ENCODE results near the gene ATG16L2. TPM values are rescaled to one million over a fixed set of nuclear protein-coding genes. Genes with fewer than 3 reads are reported as not detected.
A peak's percentile ranks its signal among the peaks of the same experiment; 100 is the strongest.

ATG16L2 gene
- total and polyA plus RNA-seq, 4 donors: 4.7 to 17.8 (median 7.4) TPM

DNA sequence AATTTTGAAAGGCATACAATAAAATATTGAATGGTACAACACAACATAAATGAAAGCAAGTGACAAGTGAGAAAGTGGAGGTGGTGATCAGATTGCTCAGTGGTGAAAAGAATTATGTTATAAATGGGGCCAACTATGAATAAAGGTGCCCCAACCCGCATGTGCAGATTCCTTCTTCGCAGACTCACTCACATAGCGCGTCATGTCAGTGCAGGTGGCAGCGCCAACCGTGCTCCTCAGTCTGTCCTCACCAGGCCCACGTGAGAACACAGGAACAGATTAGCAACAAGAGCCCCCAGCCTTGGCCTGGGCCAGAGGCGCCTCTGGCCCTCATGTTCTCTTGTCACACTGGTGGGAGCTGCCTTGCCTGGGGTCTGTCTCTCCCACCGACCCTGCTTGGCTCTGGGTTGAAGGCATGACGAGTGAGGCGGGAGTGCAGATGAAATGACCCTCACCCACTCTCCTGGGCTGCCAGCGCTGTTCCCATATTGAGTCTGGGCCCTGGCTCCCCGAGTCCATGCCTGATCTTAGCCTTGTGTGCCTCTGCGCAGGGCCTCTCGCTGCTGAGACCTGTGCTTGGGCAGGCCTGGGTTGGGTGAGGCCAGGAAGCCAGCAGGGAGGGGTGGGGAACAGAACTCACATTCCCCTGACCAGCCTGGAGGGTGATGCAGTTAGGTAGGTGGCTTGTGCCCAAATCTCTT, 6.4 kb downstream of the ATG16L2 start:
- TF ChIP-seq, protein P1, sequence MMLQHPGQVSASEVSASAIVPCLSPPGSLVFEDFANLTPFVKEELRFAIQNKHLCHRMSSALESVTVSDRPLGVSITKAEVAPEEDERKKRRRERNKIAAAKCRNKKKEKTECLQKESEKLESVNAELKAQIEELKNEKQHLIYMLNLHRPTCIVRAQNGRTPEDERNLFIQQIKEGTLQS (IDR thresholded peaks at IDR 0.05): no peak
- Histone ChIP-seq H3K4me3 (ENCODE audit: low read depth in 1 of 3, low read length in 3 of 3) (no peak overlapping the region), H3K36me3 (ENCODE audit: control insufficient read depth in 4 of 4, insufficient read depth in 3 of 4, low read depth in 1 of 4, low read length in 3 of 4) (peaks cover 0 to 17% (median 3%) of the 10 kb centered on the region in 4 donors), H3K27ac (ENCODE audit: low read depth in 1 of 2, low read length in 2 of 2) (no peak overlapping the region), H3K4me1 (ENCODE audit: control insufficient read depth in 4 of 4, insufficient read depth in 4 of 4, low read length in 3 of 4) (peaks cover 3 to 17% (median 13%) of the 10 kb centered on the region in 4 donors), H3K27me3 (ENCODE audit: control insufficient read depth in 4 of 4, insufficient read depth in 4 of 4, low read length in 3 of 4) (no peaks in the 10 kb centered on the region), H3K9me3 (ENCODE audit: control insufficient read depth in 4 of 4, low read length in 3 of 4) (no peaks in the 10 kb centered on the region), H3K9ac (ENCODE audit: low read depth in 1 of 2, low read length in 2 of 2) (no peak overlapping the region)
- 97% methylated on average over 15 of the region's 15 CpGs for WGBS
- DNase-seq (ENCODE audit: low spot score): no peak

DNA sequence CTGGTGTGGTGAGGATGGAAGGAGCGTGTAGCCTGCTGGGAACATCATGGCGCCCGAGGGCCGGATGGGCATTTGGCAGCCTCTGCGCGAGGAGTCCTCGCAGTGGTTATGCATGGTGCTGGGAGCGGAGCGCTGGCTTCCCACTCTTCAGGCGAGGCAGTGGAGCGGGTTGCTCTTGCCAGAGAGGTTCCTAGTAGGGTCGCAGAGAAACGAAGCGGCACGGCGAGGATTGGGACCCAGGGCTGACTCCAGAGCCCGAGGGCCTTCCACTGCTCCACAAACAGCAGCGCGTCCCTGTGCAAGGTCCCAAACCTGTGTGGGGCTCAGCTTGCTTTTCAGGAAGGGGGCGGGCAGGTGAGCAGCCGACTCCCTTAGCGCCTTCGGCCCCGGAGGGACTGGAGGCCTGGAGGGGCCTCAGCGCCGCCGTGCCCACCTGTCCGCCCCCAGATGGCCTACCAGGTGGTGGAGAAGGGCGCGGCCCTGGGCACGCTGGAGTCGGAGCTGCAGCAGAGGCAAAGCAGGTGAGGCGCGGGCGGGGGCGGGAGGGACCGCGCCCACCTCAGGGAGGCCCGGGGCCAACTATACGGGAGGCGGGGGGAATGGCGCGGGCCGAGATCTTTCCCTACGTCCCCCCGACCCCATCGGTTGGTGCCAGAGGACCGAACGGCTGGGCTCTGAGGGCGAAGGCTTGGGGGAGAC, 7.2 kb downstream of the ATG16L2 start:
- H3K9ac ChIP-seq (ENCODE audit: low read depth in 1 of 2, low read length in 2 of 2): peak overlapping the region; percentile 42 to 43
- peak overlapping the region; percentile 42 to 64 (median 52) for H3K4me3 ChIP-seq (ENCODE audit: low read depth in 1 of 3, low read length in 3 of 3)
- DNase-seq (ENCODE audit: low spot score): no peak
- no peak for TF ChIP-seq GABPA (IDR thresholded peaks at IDR 0.05 in 1 of 2, conservative IDR thresholded peaks at IDR 0.05 in 1 of 2)
- TF ChIP-seq HNF4A (conservative IDR thresholded peaks at IDR 0.05): no peak
- TF ChIP-seq, protein P2, sequence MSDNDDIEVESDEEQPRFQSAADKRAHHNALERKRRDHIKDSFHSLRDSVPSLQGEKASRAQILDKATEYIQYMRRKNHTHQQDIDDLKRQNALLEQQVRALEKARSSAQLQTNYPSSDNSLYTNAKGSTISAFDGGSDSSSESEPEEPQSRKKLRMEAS (IDR thresholded peaks at IDR 0.05): no peak
- peaks cover 3 to 15% (median 12%) of the 10 kb centered on the region in 4 donors for H3K4me1 ChIP-seq (ENCODE audit: control insufficient read depth in 4 of 4, insufficient read depth in 4 of 4, low read length in 3 of 4)
- H3K27ac ChIP-seq (ENCODE audit: low read depth in 1 of 2, low read length in 2 of 2): peak overlapping the region; percentile 18 to 44
- peaks cover 0 to 17% (median 3%) of the 10 kb centered on the region in 4 donors for H3K36me3 ChIP-seq (ENCODE audit: control insufficient read depth in 4 of 4, insufficient read depth in 3 of 4, low read depth in 1 of 4, low read length in 3 of 4)
- H3K9me3 ChIP-seq (ENCODE audit: control insufficient read depth in 4 of 4, low read length in 3 of 4): no peaks in the 10 kb centered on the region
- 53% methylated on average over 50 of the region's 50 CpGs for WGBS
- H3K27me3 ChIP-seq (ENCODE audit: control insufficient read depth in 4 of 4, insufficient read depth in 4 of 4, low read length in 3 of 4): no peaks in the 10 kb centered on the region

DNA sequence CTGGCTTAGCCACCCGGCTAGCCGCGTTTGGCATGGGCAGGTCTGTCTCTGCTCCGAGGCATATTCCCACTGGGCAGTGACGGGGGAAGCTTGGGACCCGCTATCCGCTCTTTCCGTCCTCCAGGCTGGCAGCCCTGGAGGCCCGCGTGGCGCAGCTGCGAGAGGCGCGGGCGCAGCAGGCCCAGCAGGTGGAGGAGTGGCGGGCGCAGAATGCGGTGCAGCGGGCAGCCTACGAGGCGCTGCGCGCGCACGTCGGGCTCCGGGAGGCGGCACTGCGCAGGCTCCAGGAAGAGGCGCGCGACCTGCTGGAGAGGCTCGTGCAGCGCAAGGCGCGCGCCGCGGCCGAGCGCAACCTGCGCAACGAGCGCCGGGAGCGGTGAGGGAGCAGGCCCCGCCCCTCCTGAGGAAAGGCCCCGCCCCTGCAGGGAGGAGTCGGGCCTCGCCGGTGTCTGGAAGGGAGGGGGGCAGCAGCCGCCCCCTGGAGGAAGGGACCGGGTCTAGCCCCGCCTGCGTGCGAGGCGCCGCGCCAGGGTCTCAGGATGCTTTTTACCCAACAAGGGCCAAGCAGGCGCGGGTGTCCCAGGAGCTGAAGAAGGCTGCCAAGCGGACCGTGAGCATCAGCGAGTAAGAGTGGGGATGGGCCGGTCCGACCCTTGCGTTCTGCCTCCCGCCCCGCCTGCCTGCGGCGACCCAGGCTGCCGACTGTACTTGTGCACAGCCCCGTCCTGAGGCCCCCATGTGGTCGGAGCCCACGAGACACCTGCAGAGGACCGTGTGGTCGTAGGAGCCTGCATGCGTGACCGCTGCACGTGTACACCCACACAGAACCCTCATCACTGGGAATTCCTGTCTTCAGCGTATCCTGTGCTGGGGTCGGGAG, 7.9 kb downstream of the ATG16L2 start:
- H3K27ac ChIP-seq (ENCODE audit: low read depth in 1 of 2, low read length in 2 of 2): peak overlapping the region; percentile 44 to 46
- H3K27me3 ChIP-seq (ENCODE audit: control insufficient read depth in 4 of 4, insufficient read depth in 4 of 4, low read length in 3 of 4): no peaks in the 10 kb centered on the region
- H3K4me3 ChIP-seq (ENCODE audit: low read depth in 1 of 3, low read length in 3 of 3): peak overlapping the region; percentile 42 to 64 (median 52)
- TF ChIP-seq, protein P3, sequence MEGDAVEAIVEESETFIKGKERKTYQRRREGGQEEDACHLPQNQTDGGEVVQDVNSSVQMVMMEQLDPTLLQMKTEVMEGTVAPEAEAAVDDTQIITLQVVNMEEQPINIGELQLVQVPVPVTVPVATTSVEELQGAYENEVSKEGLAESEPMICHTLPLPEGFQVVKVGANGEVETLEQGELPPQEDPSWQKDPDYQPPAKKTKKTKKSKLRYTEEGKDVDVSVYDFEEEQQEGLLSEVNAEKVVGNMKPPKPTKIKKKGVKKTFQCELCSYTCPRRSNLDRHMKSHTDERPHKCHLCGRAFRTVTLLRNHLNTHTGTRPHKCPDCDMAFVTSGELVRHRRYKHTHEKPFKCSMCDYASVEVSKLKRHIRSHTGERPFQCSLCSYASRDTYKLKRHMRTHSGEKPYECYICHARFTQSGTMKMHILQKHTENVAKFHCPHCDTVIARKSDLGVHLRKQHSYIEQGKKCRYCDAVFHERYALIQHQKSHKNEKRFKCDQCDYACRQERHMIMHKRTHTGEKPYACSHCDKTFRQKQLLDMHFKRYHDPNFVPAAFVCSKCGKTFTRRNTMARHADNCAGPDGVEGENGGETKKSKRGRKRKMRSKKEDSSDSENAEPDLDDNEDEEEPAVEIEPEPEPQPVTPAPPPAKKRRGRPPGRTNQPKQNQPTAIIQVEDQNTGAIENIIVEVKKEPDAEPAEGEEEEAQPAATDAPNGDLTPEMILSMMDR (IDR thresholded peaks at IDR 0.05; ENCODE audit: low read depth, low read length, missing input control): peak; percentile 12
- TF ChIP-seq RXRA (IDR thresholded peaks at IDR 0.05) (no peak), EGR1 (IDR thresholded peaks at IDR 0.05; ENCODE audit: low read depth in 2 of 2) (peak; percentile 88 to 99)
- WGBS: 18% methylated on average over 82 of the region's 82 CpGs
- no peaks in the 10 kb centered on the region for H3K9me3 ChIP-seq (ENCODE audit: control insufficient read depth in 4 of 4, low read length in 3 of 4)
- H3K36me3 ChIP-seq (ENCODE audit: control insufficient read depth in 4 of 4, insufficient read depth in 3 of 4, low read depth in 1 of 4, low read length in 3 of 4): peaks cover 0 to 17% (median 3%) of the 10 kb centered on the region in 4 donors
- DNase-seq (ENCODE audit: low spot score): peak; percentile 94
- H3K4me1 ChIP-seq (ENCODE audit: control insufficient read depth in 4 of 4, insufficient read depth in 4 of 4, low read length in 3 of 4): peaks cover 3 to 15% (median 10%) of the 10 kb centered on the region in 4 donors
- peak overlapping the region; percentile 42 to 43 for H3K9ac ChIP-seq (ENCODE audit: low read depth in 1 of 2, low read length in 2 of 2)

Measured in liver (tissue), 9 donors.